Measurements from ENCODE around the gene PDX1.

DNA sequence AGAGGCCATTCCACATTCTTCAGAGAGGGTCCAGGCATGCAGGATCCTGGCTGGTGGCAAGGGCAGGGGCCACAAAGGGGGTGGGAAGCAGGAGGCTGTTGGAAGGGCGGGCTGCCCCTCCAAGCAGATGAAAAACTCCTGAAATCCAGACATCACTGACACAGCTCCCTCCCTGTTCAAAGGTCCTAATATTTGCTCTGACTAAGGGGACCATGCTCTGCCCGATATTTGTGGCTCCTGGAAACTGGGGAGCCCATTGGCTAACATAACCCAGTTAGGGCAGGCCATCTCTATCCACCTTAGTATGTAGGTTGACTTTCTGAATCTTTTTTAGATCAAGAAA lies 52.6 kb downstream of the PDX1 start:
- TF ChIP-seq, protein P1, sequence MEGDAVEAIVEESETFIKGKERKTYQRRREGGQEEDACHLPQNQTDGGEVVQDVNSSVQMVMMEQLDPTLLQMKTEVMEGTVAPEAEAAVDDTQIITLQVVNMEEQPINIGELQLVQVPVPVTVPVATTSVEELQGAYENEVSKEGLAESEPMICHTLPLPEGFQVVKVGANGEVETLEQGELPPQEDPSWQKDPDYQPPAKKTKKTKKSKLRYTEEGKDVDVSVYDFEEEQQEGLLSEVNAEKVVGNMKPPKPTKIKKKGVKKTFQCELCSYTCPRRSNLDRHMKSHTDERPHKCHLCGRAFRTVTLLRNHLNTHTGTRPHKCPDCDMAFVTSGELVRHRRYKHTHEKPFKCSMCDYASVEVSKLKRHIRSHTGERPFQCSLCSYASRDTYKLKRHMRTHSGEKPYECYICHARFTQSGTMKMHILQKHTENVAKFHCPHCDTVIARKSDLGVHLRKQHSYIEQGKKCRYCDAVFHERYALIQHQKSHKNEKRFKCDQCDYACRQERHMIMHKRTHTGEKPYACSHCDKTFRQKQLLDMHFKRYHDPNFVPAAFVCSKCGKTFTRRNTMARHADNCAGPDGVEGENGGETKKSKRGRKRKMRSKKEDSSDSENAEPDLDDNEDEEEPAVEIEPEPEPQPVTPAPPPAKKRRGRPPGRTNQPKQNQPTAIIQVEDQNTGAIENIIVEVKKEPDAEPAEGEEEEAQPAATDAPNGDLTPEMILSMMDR (IDR thresholded peaks at IDR 0.05 in 2 of 3, conservative IDR thresholded peaks at IDR 0.05 in 1 of 3; ENCODE audit: borderline replicate concordance in 1 of 3, insufficient read depth in 1 of 3, low read depth in 2 of 3, low read length in 2 of 3), result no peak
- no peak for TF ChIP-seq EZH2 (IDR thresholded peaks at IDR 0.05)
- TF ChIP-seq YY1 (IDR thresholded peaks at IDR 0.05; ENCODE audit: extremely low read depth, insufficient replicate concordance, low read depth, low read length), result no peak
- no peak for TF ChIP-seq POLR2A (IDR thresholded peaks at IDR 0.05; ENCODE audit: borderline replicate concordance, extremely low read depth, insufficient read depth, insufficient read length)
- TF ChIP-seq SIN3A (IDR thresholded peaks at IDR 0.05; ENCODE audit: low read depth), result no peak
- TF ChIP-seq ZNF274 (IDR thresholded peaks at IDR 0.05; ENCODE audit: low read depth, low read length), result no peak
- TF ChIP-seq, protein P2, sequence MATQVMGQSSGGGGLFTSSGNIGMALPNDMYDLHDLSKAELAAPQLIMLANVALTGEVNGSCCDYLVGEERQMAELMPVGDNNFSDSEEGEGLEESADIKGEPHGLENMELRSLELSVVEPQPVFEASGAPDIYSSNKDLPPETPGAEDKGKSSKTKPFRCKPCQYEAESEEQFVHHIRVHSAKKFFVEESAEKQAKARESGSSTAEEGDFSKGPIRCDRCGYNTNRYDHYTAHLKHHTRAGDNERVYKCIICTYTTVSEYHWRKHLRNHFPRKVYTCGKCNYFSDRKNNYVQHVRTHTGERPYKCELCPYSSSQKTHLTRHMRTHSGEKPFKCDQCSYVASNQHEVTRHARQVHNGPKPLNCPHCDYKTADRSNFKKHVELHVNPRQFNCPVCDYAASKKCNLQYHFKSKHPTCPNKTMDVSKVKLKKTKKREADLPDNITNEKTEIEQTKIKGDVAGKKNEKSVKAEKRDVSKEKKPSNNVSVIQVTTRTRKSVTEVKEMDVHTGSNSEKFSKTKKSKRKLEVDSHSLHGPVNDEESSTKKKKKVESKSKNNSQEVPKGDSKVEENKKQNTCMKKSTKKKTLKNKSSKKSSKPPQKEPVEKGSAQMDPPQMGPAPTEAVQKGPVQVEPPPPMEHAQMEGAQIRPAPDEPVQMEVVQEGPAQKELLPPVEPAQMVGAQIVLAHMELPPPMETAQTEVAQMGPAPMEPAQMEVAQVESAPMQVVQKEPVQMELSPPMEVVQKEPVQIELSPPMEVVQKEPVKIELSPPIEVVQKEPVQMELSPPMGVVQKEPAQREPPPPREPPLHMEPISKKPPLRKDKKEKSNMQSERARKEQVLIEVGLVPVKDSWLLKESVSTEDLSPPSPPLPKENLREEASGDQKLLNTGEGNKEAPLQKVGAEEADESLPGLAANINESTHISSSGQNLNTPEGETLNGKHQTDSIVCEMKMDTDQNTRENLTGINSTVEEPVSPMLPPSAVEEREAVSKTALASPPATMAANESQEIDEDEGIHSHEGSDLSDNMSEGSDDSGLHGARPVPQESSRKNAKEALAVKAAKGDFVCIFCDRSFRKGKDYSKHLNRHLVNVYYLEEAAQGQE (IDR thresholded peaks at IDR 0.05; ENCODE audit: low read depth), result no peak
- no peak for TF ChIP-seq POLR2AphosphoS5 (IDR thresholded peaks at IDR 0.05; ENCODE audit: low read depth, low read length)
- TF ChIP-seq, protein P3, sequence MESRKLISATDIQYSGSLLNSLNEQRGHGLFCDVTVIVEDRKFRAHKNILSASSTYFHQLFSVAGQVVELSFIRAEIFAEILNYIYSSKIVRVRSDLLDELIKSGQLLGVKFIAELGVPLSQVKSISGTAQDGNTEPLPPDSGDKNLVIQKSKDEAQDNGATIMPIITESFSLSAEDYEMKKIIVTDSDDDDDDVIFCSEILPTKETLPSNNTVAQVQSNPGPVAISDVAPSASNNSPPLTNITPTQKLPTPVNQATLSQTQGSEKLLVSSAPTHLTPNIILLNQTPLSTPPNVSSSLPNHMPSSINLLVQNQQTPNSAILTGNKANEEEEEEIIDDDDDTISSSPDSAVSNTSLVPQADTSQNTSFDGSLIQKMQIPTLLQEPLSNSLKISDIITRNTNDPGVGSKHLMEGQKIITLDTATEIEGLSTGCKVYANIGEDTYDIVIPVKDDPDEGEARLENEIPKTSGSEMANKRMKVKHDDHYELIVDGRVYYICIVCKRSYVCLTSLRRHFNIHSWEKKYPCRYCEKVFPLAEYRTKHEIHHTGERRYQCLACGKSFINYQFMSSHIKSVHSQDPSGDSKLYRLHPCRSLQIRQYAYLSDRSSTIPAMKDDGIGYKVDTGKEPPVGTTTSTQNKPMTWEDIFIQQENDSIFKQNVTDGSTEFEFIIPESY (IDR thresholded peaks at IDR 0.05; ENCODE audit: extremely low read depth, insufficient replicate concordance, low read length), result no peak
- TF ChIP-seq ELF1 (IDR thresholded peaks at IDR 0.05; ENCODE audit: borderline replicate concordance, low read depth), result no peak
- no peak for TF ChIP-seq SRF (IDR thresholded peaks at IDR 0.05; ENCODE audit: low read depth)
- no peak for TF ChIP-seq EZH2phosphoT487 (IDR thresholded peaks at IDR 0.05; ENCODE audit: borderline replicate concordance)

Measured in HCT116 (cell line).